Stomach smooth muscle (tissue), 2 donors: ENCODE measurements around the gene CEP120.
"Not testable (repeated sequence)": the region's sequence is repeated elsewhere in the genome, so short reads cannot be mapped to it uniquely, and the experiment has no call there.

Experiments used
- H3K27ac ChIP-seq: one replicate; pipeline ENCODE4 v1.7.0; 2013; ENCODE audit warnings: mild to moderate bottlenecking, low read length, inconsistent platforms
- H3K27me3 ChIP-seq, 2 donors: one replicate each; pipeline ENCODE4 v1.7.0; 2013; ENCODE audit warnings: low read length in 2 of 2; ENCODE audit not compliant: insufficient read depth in 2 of 2, control insufficient read depth in 1 of 2
- H3K36me3 ChIP-seq, 2 donors: one replicate each; pipeline ENCODE4 v1.7.0; 2013; ENCODE audit warnings: low read length in 2 of 2; ENCODE audit not compliant: control insufficient read depth in 2 of 2, insufficient read depth in 2 of 2
- H3K4me1 ChIP-seq: one replicate; pipeline ENCODE4 v1.7.0; 2013; ENCODE audit warnings: low read length; ENCODE audit not compliant: control insufficient read depth, insufficient read depth
- H3K4me3 ChIP-seq, 2 donors: one replicate each; pipeline ENCODE4 v1.7.0; 2013; ENCODE audit warnings: low read length in 2 of 2
- H3K9ac ChIP-seq, 2 donors: one replicate each; pipeline ENCODE4 v1.7.0; 2013; ENCODE audit warnings: low read length in 2 of 2, mild to moderate bottlenecking in 1 of 2
- H3K9me3 ChIP-seq, 2 donors: one replicate each; pipeline ENCODE4 v1.7.0; 2013; ENCODE audit warnings: low read length in 2 of 2; ENCODE audit not compliant: control insufficient read depth in 2 of 2
- donor health status: healthy.
- donor health status: Pancreatic carcinoma.

The CEP120 gene

DNA sequence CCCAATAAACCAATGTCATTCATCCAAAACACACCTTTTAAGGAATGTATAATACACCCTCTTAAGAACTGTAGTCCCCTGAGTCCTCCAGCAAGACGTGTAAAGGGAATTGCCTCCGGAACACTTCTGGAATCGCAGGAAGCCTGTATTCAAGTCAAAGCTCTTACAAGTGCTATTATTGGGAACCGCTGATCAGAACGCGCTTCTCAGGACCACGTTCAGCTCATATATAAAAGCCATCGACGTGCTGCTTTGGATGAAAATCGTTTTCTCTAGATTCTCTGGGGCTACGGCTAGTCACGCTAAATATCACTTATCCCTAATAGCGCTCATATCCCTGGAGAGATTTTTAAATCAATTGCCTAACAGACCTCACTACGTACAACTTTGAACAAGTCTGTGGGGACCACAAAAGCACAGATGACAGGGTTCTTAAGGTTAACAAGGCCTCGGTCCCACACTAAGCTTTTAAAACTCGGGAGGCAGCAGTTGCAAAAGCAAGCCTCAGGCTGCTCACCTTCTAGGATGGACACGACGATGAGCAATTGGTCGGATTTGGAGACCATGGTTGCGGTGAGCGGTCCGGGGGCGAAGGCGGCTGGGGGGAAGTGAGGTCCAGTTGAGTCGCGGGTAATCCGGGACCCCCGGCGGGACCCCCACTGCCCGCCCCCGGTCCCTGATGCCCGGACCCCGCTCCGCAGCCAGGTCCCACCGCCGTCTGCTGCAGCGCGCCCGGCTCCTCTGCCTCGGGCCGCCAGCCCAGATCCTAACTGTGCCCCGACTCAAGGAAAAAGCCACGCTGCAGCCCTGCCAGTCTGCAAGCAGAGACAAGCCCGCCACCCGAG is 548 bp downstream of the CEP120 start:
- Histone ChIP-seq H3K9ac (peak overlapping the region; percentile 71 to 91), H3K4me1 (peaks cover 13% of the 10 kb centered on the region), H3K27me3 (no peaks in the 10 kb centered on the region), H3K9me3 (no peaks in the 10 kb centered on the region), H3K36me3 (peaks cover 0 to 1% of the 10 kb centered on the region in 2 donors), H3K27ac (peak overlapping the region; percentile 68), H3K4me3 (peak overlapping the region; percentile 77 to 90)

- Histone ChIP-seq H3K4me3 (peak overlapping the region; percentile 77 to 90), H3K9me3 (no peaks in the 10 kb centered on the region), H3K36me3 (peaks cover 0 to 3% of the 10 kb centered on the region in 2 donors), H3K27ac (no peak overlapping the region), H3K9ac (peak overlapping the region; percentile 71 to 91), H3K27me3 (no peaks in the 10 kb centered on the region), H3K4me1 (peaks cover 13% of the 10 kb centered on the region)
These were observed 1.4 kb downstream of the CEP120 start for GRCh38 chr5:123421773-123422172.

DNA sequence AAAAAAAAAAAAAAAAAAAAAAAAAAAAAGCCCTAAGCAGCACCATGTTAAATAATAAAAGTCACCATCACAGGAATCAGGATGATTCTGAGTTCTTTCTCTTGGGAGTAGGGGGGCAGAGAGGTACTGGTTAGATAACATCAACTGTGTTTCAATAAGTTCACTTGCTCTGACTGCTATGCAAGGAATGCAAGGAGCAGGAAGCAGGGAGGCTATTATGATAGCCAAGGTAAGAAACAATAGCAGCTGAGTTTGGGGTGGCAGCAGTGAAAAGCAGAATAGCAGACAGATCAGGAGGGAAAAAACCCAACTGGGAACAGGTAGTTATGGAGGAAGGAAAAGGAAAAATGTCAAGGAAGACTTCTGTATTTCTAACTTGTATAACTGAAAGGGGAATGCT is 8.2 kb downstream of the CEP120 start:
- no peaks in the 10 kb centered on the region for H3K4me1 ChIP-seq
- H3K9ac ChIP-seq: no peak overlapping the region
- H3K36me3 ChIP-seq: peaks cover 14 to 16% of the 10 kb centered on the region in 2 donors
- no peaks in the 10 kb centered on the region for H3K9me3 ChIP-seq
- no peaks in the 10 kb centered on the region for H3K27me3 ChIP-seq
- H3K27ac ChIP-seq: no peak overlapping the region
- no peak overlapping the region for H3K4me3 ChIP-seq

- H3K36me3 ChIP-seq: peaks cover 14% of the 10 kb centered on the region in 2 donors
- H3K27ac ChIP-seq: no peak overlapping the region
- H3K9ac ChIP-seq: no peak overlapping the region
- no peaks in the 10 kb centered on the region for H3K27me3 ChIP-seq
- H3K4me3 ChIP-seq: no peak overlapping the region
- H3K4me1 ChIP-seq: no peaks in the 10 kb centered on the region
- H3K9me3 ChIP-seq: no peaks in the 10 kb centered on the region
These were observed 11.0 kb downstream of the CEP120 start for GRCh38 chr5:123412206-123412605.

GRCh38 chr5:123401999-123402398 is 21.2 kb downstream of the CEP120 start:
- H3K36me3 ChIP-seq: peaks cover 6 to 16% of the 10 kb centered on the region in 2 donors

GRCh38 chr5:123401320-123401719 is 21.9 kb downstream of the CEP120 start:
- no peaks in the 10 kb centered on the region for H3K9me3 ChIP-seq
- H3K9ac ChIP-seq: no peak overlapping the region
- H3K36me3 ChIP-seq: peaks cover 9 to 20% of the 10 kb centered on the region in 2 donors
- H3K4me3 ChIP-seq: no peak overlapping the region
- no peak overlapping the region for H3K27ac ChIP-seq
- H3K4me1 ChIP-seq: no peaks in the 10 kb centered on the region
- H3K27me3 ChIP-seq: no peaks in the 10 kb centered on the region

More at GRCh38 chr5:123401999-123402398, 21.2 kb downstream of the CEP120 start:
- H3K9ac ChIP-seq, H3K4me1 ChIP-seq, H3K27ac ChIP-seq, H3K9me3 ChIP-seq, H3K27me3 ChIP-seq, H3K4me3 ChIP-seq: not testable (repeated sequence)

DNA sequence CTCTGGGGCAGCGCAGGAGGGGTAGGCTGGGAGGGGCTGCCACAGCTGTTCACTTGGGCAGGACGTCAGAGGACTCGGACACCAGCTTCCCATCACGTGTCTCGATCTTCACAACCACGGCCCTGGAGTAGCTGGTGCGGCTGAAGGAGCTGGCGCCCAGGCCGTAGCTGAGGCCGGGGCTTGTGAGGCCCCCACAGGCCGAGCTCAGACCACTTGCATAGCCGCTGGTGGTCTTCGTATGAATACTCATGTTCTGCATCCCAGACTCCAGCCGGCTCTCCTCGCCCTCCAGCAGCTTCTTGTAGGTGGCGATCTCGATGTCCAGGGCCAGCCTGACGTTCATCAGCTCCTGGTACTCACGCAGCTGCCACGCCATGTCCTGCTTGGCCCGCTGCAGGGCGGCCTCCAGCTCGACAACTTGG is 22.3 kb downstream of the CEP120 start:
- H3K9ac ChIP-seq, H3K9me3 ChIP-seq, H3K27ac ChIP-seq, H3K27me3 ChIP-seq, H3K4me1 ChIP-seq, H3K4me3 ChIP-seq: not testable (repeated sequence)
- H3K36me3 ChIP-seq: peaks cover 9 to 20% of the 10 kb centered on the region in 2 donors

- H3K27me3 ChIP-seq: no peaks in the 10 kb centered on the region
- no peak overlapping the region for H3K4me3 ChIP-seq
- no peak overlapping the region for H3K27ac ChIP-seq
- peaks cover 11 to 12% of the 10 kb centered on the region in 2 donors for H3K36me3 ChIP-seq
- H3K9ac ChIP-seq: no peak overlapping the region
- no peaks in the 10 kb centered on the region for H3K9me3 ChIP-seq
- H3K4me1 ChIP-seq: no peaks in the 10 kb centered on the region
These were observed 25.0 kb downstream of the CEP120 start for GRCh38 chr5:123398058-123398733.

GRCh38 chr5:123397538-123397937 is 25.7 kb downstream of the CEP120 start:
- no peak overlapping the region for H3K4me3 ChIP-seq
- H3K36me3 ChIP-seq: peaks cover 6 to 12% of the 10 kb centered on the region in 2 donors
- H3K9ac ChIP-seq: no peak overlapping the region
- no peak overlapping the region for H3K27ac ChIP-seq
- no peaks in the 10 kb centered on the region for H3K4me1 ChIP-seq
- no peaks in the 10 kb centered on the region for H3K9me3 ChIP-seq
- H3K27me3 ChIP-seq: no peaks in the 10 kb centered on the region

DNA sequence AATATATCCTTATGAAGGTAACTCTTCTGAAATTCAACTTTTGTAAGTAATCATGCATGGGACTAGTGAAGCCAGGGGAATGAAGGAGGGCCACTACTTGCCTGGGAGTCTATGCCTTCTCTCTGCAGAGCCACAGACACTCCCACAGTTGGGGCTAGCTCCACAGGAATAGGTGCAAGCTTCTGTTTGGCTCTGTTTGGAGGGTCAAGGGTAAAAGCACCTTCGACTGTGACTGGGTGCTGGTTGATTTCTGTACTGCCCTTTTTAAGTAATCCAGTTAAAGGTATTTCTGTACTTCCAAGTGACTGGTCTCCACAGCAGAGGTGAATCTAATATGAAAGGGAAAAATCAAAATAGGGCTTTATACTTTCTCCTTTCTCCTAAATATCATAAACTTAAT is 32.2 kb downstream of the CEP120 start:
- Histone ChIP-seq H3K27me3 (no peaks in the 10 kb centered on the region), H3K9ac (no peak overlapping the region), H3K36me3 (peaks cover 12 to 22% of the 10 kb centered on the region in 2 donors), H3K4me3 (no peak overlapping the region), H3K4me1 (no peaks in the 10 kb centered on the region), H3K27ac (no peak overlapping the region), H3K9me3 (no peaks in the 10 kb centered on the region)

- Histone ChIP-seq H3K4me1 (no peaks in the 10 kb centered on the region), H3K9ac (no peak overlapping the region), H3K27me3 (no peaks in the 10 kb centered on the region), H3K4me3 (no peak overlapping the region), H3K27ac (no peak overlapping the region), H3K9me3 (no peaks in the 10 kb centered on the region), H3K36me3 (peaks cover 16 to 31% of the 10 kb centered on the region in 2 donors)
These were observed 33.4 kb downstream of the CEP120 start for GRCh38 chr5:123389794-123390193.
